Endothelial cell of umbilical vein (primary cell): ENCODE measurements around the gene CD86. TPM values are rescaled to one million over a fixed set of nuclear protein-coding genes. Genes with fewer than 3 reads are reported as not detected.

Experiments
- BruUV-seq: library from RNA; stranded (reverse); fragments of 400-500 nt; replicated peaks from 2 replicates; lab custom pipeline; 2021; lab: Mats Ljungman, UMichigan
- CTCF ChIA-PET: fragments of 300-600, 350-600 bp; sonication (Branson Sonifier 250); formaldehyde crosslinking; loops from one replicate; lab custom pipeline; 2021; ENCODE audit warnings: antibody characterized with exemption, inconsistent platforms; lab: Charles Lee
- POLR2A ChIA-PET: fragments of 300-600, 350-600 bp; sonication (Branson Sonifier 250); formaldehyde crosslinking; loops from one replicate; lab custom pipeline; 2021; ENCODE audit warnings: antibody characterized with exemption, inconsistent platforms; lab: Charles Lee
- DNase-seq: peaks from one replicate; pipeline ENCODE4 v3.0.0-alpha.2; 2011; ENCODE audit warnings: low read depth, low spot score
- FAIRE-seq: peaks from 2 replicates; lab custom pipeline; 2011; peaks lifted over from hg19 to GRCh38; lab: Jason Lieb, UNC
- H2AFZ ChIP-seq: 2 replicates; pipeline ENCODE4 v1.6.0; 2012; ENCODE audit warnings: low read depth, low read length, control low read depth, inconsistent platforms
- H3K27ac ChIP-seq: 2 replicates; pipeline ENCODE4 v1.5.1; 2011; ENCODE audit warnings: low read depth, mild to moderate bottlenecking, control low read depth, low read length, moderate library complexity; ENCODE audit not compliant: insufficient read depth
- H3K27me3 ChIP-seq, 2 experiments: 2 replicates each; pipeline versions ENCODE4 v1.6.0 to v1.6.1; 2011; ENCODE audit warnings: low read length in 2 of 2, mixed read lengths in 1 of 2; ENCODE audit not compliant: control insufficient read depth in 2 of 2, insufficient read depth in 2 of 2
- H3K36me3 ChIP-seq, 2 experiments: 2 replicates in 1 of 2; 3 replicates in 1 of 2; pipeline ENCODE4 v1.5.1; 2011; ENCODE audit warnings: low read length in 2 of 2, mild to moderate bottlenecking in 1 of 2, moderate library complexity in 1 of 2; ENCODE audit not compliant: control insufficient read depth in 2 of 2, insufficient read depth in 2 of 2; ENCODE audit errors: extremely low read depth in 1 of 2
- H3K4me1 ChIP-seq: 3 replicates; pipeline ENCODE4 v1.5.1; 2011; ENCODE audit warnings: mild to moderate bottlenecking, low read length; ENCODE audit not compliant: control insufficient read depth, insufficient read depth; ENCODE audit errors: extremely low read depth
- H3K4me2 ChIP-seq: 2 replicates; pipeline ENCODE4 v1.6.1; 2011; ENCODE audit warnings: low read length, control low read depth, mixed read lengths; ENCODE audit not compliant: insufficient read depth
- H3K4me3 ChIP-seq, 3 experiments: fragments of 200-600 bp in 1 of 3; sonication (generic), shearing (Covaris generic) in 1 of 3; replicated peaks in 1 of 3; 2 replicates each; pipeline ENCODE4 v1.5.1; 2011 to 2016; ENCODE audit warnings: control low read depth in 3 of 3, low read length in 3 of 3, mild to moderate bottlenecking in 2 of 3, inconsistent platforms in 1 of 3, low read depth in 1 of 3, moderate library complexity in 1 of 3; ENCODE audit not compliant: insufficient read depth in 1 of 3
- H3K79me2 ChIP-seq: 2 replicates; pipeline ENCODE4 v1.6.0; 2012; ENCODE audit warnings: low read length, inconsistent platforms; ENCODE audit not compliant: control insufficient read depth, insufficient read depth
- H3K9ac ChIP-seq: replicated peaks from 2 replicates; pipeline ENCODE3; 2011; ENCODE audit warnings: low read length, control low read depth; ENCODE audit not compliant: insufficient read depth; ENCODE audit errors: extremely low read depth
- H3K9me1 ChIP-seq: replicated peaks from 3 replicates; pipeline ENCODE4 v1.6.0; 2011; ENCODE audit warnings: mild to moderate bottlenecking, low read length; ENCODE audit not compliant: control insufficient read depth, insufficient read depth; ENCODE audit errors: extremely low read depth
- H3K9me3 ChIP-seq: replicated peaks from 2 replicates; pipeline ENCODE4 v1.5.1; 2012; ENCODE audit warnings: low read length, inconsistent platforms; ENCODE audit not compliant: control insufficient read depth, insufficient read depth
- H4K20me1 ChIP-seq: replicated peaks from 2 replicates; pipeline ENCODE3; 2011; ENCODE audit warnings: mild to moderate bottlenecking, low read length; ENCODE audit not compliant: control insufficient read depth, insufficient read depth; ENCODE audit errors: extremely low read depth
- CTCF ChIP-seq, 2 donors: IDR thresholded peaks; 1 replicate in 1 of 2; 2 replicates in 1 of 2; pipeline ENCODE4 v1.5.1; 2011; ENCODE audit warnings: low read length in 2 of 2, mild to moderate bottlenecking in 2 of 2, moderate library complexity in 2 of 2, control low read depth in 1 of 2, inconsistent platforms in 1 of 2, low read depth in 1 of 2; ENCODE audit not compliant: insufficient read depth in 1 of 2; ENCODE audit errors: extremely low read depth in 1 of 2
- EZH2 ChIP-seq: IDR thresholded peaks from 2 replicates; pipeline ENCODE4 v1.6.1; 2012; ENCODE audit warnings: borderline replicate concordance, low read depth, mild to moderate bottlenecking, moderate library complexity, low read length, inconsistent platforms; ENCODE audit not compliant: severe bottlenecking
- FOS ChIP-seq: IDR thresholded peaks from 2 replicates; pipeline ENCODE4 v1.6.1; 2011; ENCODE audit warnings: mild to moderate bottlenecking, low read length, moderate library complexity, borderline replicate concordance; ENCODE audit not compliant: insufficient read depth
- GATA2 ChIP-seq: IDR thresholded peaks from 2 replicates; pipeline ENCODE4 v1.7.0; 2011; ENCODE audit warnings: low read depth, mild to moderate bottlenecking, moderate library complexity, mixed read lengths, low read length; ENCODE audit not compliant: insufficient read length, insufficient read depth
- JUN ChIP-seq: IDR thresholded peaks from 2 replicates; pipeline ENCODE4 v1.6.1; 2011; ENCODE audit warnings: borderline replicate concordance, low read depth; ENCODE audit not compliant: insufficient read length, insufficient read depth
- MAX ChIP-seq: IDR thresholded peaks from 2 replicates; pipeline ENCODE4 v1.6.1; 2011; ENCODE audit not compliant: insufficient read depth, insufficient read length
- MYC ChIP-seq: IDR thresholded peaks from one replicate; pipeline ENCODE4 v1.6.1; 2011; ENCODE audit warnings: mild to moderate bottlenecking, low read depth, low read length
- POLR2A ChIP-seq: IDR thresholded peaks from 2 replicates; pipeline ENCODE4 v1.6.1; 2012; ENCODE audit warnings: low read depth, mild to moderate bottlenecking, control low read depth, low read length
- POLR2AphosphoS5 ChIP-seq: IDR thresholded peaks from 2 replicates; pipeline ENCODE4 v1.6.1; 2012; ENCODE audit warnings: low read depth, mild to moderate bottlenecking, control low read depth, low read length, moderate library complexity; ENCODE audit not compliant: insufficient read depth
- dilution Hi-C: fragments of 300-500 bp; cut with MboI; formaldehyde crosslinking; loops from one replicate; pipeline ENCODE4 v1.15.0; 2019; ENCODE audit warnings: low sequenced_read_pairs; ENCODE audit not compliant: extremely low pct_ligation_motif_present
- intact Hi-C: fragments of 100-400 bp; cut with micrococcal nuclease; formaldehyde crosslinking; loops from one replicate; pipeline ENCODE4 v1.10.0; 2022
- polyA plus RNA-seq, 4 experiments: library from polyadenylated mRNA; depleted of rRNA in 3 of 4; stranded (reverse) in 3 of 4; unstranded in 1 of 4; fragments of >200 nt; gene quantifications; 2 replicates each; pipeline versions ENCODE4 v1.2.1 to v1.2.3, GENCODE V29; 2011 to 2012; ENCODE audit warnings: missing spikeins in 1 of 4
- total RNA-seq: library from RNA; stranded (reverse); gene quantifications from 2 replicates; pipeline ENCODE4 v1.2.3, GENCODE V29; 2021

The CD86 gene
- total and polyA plus RNA-seq, 2 donors (not counting 3 experiments of a cell fraction or from before 2014, with no cell fraction given): not detected

- H3K9me3 ChIP-seq: no peaks in the 10 kb centered on the region
- H3K79me2 ChIP-seq: no peaks in the 10 kb centered on the region
- no peak overlapping the region for H2AFZ ChIP-seq
- CTCF ChIA-PET: interaction anchor here (2.4 kb wide), 1 partner anchor 10 kb away, joined by 14 read pairs; no protein-coding TSS in a partner anchor
- POLR2A ChIA-PET: no interaction called here
- H3K36me3 ChIP-seq: no peaks in the 10 kb centered on the region
- no peaks in the 10 kb centered on the region for H3K4me1 ChIP-seq
- H3K27ac ChIP-seq: no peak overlapping the region
- dilution Hi-C loops: no loop called here
- DNase-seq: no peak
- H3K9me1 ChIP-seq: no peaks in the 10 kb centered on the region
- H3K27me3 ChIP-seq: peaks cover 2% of the 10 kb centered on the region in 2 experiments
- intact Hi-C loops: no loop called here
- BruUV-seq: no TSS peak
- H3K9ac ChIP-seq: no peak overlapping the region
- H3K4me3 ChIP-seq: no peak overlapping the region
- FAIRE-seq: no peak
- TF ChIP-seq MYC (no peak), CTCF (IDR thresholded peaks at IDR 0.05; ENCODE audit: extremely low read depth in 1 of 2, insufficient read depth in 1 of 2, low read depth in 1 of 2, low read length in 2 of 2) (no peak), GATA2 (no peak), POLR2A (no peak), POLR2AphosphoS5 (no peak), FOS (no peak), EZH2 (no peak), MAX (no peak), JUN (no peak)
- no peaks in the 10 kb centered on the region for H4K20me1 ChIP-seq
- H3K4me2 ChIP-seq: no peak overlapping the region
These were observed 57.6 kb downstream of the CD86 start for GRCh38 chr3:122112754-122113153.
